ENCODE data around the gene NME9.

Gene NME9

DNA sequence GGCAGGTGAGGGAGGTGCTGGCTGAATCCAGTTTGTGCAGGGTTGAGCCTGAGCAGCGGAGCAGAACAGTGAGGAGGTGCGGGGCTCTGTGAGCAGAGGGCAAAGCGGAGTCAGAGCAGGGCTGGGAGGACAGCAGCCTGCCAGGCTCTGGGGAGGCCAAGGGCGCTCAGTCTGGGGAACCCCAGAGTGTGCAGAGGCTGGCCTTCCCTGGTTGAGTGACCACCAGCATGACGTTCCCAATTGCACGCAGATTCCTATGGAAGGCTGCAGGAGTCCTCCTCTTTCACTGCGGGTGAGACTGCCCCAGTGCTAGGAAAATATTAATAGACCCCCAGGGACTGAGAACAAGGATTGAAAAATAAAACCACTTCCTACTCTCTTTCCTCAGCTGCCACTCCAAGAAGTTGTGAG is 31.9 kb upstream of the NME9 start:
- no peak for DNase-seq

DNA sequence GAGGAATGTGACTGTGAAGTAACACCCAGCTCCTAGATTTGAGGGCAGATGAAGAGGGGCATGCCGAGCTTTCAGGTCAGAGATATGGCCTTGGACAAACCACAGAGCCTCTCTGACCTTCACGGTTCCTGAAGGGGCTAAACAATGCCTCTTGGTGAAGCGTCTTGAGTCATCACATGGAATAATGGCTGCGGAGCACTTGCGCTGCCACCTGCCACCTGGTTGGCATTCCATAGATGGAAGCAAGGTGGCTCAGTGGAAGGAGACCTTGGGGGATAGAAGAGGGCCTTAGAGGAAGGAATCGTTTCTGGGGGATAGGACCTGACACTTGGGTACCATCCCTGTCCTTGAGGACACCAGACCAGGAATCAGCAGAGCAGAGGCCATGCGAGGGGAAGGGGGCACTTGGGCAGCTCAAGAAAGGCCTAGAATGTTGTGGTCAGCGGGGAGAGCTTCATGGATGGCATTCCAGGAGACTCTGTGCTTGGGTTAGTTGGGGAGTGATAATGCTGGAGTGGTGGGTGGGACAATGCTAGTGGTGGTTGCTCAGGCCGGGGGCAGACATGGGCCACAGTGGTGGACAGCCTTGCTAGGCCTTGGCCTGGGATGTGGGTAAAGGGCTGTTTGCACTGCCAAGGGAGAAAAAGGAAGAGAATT is 31.3 kb upstream of the NME9 start:
- no peak for DNase-seq

DNA sequence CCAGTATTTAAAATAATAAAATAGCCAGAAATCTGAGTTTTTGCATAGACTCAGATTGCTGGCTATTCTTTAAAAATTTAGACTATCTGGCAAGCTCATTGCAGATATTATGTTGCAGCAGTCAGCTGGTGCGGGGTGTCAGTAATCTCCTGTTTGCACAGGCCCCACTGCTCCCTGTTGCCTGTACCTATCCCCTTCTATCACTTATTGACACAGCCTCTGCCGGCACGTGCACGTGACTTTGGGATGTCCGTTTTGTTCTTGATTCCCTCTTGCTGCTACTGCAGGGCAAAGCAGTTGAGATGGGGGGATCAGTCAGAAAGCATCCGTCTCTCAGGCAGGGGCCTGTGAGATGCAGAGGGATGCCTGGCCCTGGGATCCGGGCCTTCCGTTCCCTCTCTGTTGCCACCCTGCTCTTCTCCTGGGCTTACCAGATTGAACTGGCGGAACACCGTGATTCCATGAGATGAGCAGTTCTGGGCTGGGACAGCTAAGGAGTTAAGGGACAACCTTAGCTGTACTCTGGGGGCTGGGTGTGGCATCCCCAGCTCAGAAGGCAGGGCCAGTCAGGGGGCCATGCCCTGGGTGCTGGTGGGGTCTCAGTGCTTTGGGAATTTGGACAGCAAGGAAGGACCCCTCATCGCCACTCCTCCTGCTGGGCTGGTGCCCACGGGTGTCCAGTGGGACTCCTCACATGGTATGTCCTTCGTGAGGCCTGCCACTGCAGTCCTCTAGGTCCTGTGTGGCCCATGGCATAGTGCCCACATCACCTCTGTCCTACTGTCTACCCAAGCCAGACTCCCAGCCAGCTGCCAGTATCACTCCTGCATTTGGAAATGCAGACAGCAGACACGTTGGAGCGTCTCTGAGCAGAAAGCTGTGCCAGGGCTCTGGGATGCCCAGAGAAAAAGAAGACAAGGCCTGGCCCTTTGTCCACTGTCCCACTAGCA is 30.5 kb upstream of the NME9 start:
- no peak for DNase-seq

DNA sequence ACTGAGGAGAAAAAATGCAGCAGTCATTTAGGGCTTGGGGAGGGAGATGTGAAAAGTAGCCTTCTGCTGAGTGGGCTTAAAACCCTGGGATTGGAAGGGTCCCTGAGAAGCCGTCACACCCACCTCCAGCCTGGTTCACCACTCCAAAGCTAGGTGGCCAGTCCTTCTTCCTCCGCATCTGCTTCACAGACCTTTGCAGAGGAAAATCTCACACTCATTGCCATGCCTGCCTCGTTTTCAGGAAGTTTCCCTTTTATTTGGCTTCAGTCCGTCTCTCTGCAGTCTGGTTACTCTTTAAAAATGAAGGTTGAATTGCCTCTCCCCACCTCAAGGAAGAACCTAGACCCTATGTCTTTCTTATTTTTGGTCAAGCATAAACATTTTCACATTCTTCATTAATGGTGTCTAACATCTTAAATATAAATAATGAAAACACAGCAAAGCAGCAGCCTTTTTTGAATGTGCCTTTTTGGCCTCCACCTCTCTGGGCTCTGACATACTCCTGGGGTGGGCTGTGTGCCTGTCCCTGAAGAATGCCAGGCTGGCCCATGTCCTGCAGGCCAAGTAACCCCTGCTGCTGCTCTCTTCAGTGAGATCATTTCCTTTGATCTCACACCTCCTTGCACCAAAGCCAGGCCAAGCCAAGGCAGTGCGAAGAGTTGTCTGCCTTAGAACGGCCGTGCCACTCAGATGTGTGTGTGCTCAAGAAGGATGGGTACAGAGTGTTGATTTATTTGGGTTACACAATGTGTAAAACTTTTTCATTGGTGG is 29.7 kb upstream of the NME9 start:
- DNase-seq = no peak

DNA sequence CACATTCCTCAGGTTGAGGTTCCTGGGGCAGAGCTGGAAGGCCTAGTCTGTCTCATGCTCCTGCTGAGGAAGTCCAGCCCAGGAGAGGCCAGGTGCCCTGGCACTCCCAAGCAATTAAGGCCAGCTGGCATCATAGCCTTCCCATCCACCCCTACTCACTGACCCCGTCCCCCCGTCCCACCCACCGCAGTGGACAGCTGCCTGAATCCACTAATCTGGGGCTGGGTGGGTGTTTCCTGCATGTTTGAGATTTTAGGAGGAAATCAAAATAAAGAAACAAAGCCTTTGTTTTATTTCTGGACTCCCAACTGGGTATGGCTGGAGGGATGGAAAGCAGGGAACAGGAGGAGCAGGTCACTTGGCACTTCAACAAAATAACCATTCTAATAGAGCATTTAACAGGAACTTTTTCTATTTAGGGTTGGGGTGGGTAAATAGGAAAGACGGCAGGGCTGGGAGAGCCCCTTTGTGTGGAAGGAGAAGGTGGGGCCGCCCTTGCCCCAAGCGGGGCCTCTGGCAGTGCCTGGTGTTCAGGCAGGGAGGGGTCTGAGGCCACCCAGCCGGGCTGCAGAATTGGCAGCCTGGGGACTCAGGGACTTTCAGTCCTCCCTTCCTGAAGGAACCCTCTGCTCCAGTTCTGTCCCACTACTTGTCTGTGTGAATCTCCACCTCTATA is 27.2 kb upstream of the NME9 start:
- DNase-seq = no peak

DNA sequence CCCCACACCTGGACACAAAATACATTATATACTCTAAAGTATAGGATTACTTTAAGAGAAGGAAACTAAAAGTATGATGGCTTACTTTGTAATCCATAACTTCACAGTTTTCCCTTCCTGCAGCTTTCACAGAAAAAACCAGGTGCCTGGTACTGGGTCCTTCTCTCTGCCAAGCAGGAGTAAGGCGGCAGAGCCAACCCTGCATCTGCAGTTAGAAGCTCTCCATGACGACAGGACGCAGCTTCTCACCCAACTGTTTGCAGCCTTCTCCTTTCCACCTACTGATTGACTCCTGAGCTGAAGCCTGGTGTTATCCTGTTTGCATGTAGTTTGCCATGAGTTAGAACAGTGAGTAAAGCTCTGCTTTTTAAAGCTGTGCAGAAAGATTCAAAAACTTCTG is 25.4 kb upstream of the NME9 start:
- no peak for DNase-seq

DNA sequence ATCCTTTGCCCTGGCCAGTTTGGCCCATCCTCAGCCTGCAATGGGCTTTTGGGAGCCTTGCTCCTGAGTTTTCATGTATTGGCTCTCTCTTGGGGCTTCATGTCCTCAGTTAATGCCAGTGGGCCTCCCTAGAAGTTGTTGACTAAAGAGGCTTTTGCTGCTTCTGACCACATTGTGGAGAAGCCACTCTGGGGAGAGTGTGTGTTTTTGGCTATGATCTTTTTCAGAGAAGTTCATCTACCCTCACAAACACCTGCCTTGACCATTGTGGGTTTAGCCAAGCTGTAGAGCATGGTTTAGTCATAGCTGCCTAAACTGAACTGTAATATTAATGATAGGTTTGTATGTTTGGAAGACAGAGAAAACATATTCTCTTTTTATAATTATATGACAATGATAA is 24.7 kb upstream of the NME9 start:
- DNase-seq = no peak

DNA sequence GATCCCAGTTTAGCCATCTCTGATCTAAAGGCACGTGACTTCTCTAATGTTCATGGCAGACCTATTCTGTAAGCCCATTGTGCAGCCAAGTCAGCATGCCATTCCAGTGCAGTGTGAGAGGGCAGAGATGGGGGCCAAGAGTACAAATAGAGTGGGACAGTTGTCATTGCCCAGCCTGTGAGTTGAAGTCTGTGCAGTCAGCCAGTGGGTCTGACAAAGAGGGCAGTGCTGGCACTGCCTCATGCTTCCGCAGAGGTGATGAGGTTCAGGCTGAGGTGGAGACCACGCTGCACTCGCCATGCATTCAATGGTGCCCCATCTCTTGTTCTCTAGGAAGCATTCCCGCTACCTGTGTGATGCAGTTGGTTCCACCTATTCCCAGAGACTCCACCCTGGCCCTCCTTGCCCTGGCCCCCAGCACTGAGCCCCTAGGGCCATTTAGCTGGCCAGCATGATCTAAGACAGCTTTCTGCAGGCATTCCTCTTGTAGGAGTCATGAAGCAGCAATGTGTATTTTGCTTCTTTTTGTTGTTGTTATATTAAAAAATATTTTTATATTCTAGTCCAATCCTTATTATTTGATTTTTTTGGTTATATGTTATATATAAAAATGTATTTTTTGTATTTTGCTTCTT is 22.4 kb upstream of the NME9 start:
- DNase-seq = no peak

DNA sequence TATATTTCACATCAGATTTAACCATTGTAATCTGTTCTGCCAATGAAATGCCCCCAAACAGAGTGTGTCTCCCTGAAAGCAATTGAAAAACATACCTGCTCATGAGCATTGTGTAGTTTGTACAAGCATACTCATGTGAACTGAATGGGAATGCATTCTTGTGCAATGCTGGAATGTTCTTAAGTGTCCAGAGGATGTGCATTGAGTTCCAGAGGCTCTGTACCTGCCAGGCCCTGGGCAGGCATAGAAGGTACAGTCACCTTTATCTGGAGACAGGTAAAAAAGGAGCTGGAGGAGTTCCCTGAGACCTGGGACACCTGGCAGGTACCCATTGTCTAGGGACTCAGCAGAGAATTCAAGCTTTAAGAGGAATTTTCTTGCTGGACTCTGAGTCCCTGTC is 21.5 kb upstream of the NME9 start:
- DNase-seq = no peak

DNA sequence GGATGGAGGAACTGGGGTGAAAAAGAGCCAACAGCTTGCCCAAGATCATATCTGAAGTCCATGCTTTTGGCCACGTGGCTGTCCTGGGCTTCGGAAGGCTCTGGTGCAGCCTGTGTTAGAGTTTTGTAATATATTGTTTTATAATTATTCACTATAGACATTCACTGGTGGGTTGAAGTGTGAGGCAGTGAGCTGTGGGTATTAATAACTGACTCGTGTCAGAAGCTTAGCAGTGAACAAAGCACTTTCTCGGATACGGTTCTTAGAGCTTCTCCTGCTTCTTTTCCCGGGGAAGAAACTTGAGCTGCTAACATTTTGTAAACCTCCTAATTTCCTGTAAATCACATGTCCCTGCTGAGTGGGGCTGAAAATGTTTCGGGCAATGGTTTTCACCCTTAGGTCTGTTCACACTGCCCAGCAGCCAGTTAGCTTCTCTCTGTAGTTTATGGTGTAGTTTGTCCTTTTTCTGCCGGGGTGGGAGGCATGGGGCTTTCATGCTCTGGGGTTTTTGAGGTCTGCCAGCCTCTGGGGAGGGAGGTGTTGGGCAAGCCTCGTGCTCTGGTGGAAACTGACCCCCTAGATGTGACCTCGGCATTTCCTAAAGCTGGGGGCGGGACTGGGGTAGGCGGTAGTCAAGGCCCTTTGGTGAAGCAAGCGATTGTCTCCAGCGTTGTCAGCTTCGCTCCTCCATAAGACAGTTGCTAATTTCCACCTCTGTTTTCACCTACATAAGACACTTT is 20.4 kb upstream of the NME9 start:
- DNase-seq = no peak

DNA sequence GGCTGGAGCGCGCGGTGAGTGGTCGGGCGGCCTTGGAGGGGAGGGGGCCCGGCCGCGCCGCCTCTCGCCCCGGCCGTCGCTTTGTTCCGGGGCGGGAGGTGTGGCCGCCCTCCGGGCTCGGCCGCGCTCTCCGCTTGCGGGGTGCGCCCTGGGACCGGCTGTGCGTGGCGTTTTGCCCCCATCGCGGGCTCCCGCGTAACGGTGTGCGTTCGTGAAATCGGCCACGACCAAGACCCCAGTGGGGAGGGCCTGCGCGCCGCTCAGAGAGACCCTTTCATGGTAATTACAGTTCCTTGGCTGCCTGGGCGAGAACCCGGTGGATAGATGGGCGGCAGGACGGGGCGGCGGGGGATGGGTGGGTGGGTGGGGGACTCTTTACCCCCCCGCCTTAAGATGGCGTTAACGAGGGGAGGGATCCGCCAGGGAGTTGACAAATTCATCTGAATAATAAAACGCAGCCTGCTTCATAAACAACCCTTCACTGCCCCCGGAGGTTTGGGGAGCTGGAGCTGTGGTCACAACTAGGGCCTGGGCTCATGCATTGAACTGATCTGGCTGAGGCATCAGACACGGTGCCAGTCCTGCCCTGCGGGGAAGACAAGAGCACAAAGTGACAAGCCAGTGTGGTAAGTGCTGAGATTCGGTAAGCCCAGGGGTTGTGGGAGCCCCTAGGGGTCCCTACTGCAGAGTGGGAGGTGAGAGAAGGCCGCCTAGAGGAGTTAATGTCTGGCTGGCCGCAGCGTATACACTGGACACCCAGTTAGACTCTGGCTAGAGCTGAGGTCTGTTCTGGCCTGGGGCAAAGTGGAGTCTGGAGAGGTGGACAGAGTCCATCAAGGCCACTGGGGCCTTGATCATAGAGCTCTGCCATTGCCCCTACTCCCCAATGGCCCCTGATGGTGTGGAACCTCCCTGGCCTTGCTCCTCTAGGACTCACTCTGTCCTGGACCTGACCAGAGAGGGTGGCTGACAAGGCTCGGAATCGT is 19.4 kb upstream of the NME9 start:
- no peak for DNase-seq

DNA sequence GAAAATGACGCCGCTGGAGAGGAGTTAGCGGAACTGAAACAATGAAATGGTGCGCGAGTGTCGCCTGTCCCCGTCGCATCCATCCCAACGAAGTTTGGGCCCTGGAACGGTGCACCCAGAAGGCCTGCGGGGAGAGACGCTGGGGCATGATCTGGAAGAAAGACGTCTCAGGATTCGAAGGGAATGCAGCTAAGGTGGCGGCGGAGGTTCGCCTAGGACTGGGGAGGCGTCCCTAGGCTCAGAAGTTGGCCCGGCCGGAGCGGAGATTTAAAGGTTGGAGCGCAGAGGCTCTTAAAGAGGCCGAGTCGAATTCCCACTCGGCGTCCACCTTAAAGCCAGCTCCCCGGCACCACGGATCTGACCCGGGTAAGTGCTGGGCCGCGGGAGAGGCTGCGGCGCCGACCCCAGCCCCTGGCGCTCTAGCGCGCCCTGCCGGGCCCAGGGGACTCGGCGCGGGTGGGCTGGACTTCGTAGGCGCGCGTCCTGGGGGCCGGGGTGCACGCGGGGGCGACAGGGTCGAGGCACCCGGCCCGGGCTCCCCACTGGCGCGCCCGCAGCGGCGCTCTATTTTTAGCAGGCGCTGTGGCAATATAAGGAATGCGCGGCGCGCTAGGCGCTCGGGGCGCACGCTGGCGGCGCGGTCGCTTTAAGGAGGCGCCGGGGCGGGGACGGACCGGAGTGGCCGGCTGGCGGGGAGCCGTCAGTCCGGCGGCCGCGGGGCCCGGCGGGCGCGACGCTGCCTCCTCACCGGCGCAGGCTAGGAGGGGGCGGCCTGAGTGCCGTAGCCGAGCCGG is 18.5 kb upstream of the NME9 start, which contains the start of gene MRAS:
MRAS (plus strand) TSS at position 620 of the 794 bp plus-strand sequence. CDS start 24,305 bp downstream, outside the sequence.
- peak; percentile 30 for DNase-seq

DNA sequence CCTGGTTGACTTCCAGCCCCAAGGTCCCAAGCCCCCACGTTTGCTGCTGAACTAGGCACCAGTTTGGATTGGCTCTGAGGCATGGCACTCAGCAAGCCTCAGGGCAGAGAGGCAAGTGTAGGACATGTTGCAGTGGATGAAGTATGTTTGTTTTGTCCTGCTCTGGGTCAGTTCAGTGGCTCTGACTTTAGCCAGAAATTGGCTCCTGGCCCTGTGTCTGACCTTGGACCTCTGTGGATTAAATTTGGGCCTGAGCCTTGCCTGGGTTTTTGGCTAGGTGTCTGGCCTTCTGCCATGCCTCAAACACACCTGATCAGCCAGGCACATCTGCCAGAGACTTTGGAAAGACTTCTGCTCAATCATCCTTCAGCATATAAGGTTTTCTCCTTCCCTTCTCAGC is 15.1 kb upstream of the NME9 start:
- DNase-seq = no peak

DNA sequence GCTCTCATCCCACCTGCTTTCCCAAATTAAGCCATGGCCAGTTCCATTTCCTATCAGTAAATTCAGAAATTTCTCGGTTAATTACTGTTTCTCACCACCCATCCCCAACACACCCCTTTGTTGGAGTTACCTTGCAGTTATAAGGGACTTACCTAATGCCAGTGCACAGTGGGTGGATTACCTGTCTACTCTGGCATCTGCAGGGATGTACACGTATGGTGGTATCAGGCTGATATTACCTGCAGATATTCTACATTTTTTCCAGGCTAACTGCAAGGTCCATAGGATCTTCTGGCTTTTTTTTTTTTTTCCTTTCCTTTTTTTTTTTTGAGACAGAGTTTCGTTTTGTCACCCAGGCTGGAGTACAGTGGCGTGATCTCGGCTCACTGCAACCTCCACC is 10.9 kb upstream of the NME9 start:
- DNase-seq = no peak

DNA sequence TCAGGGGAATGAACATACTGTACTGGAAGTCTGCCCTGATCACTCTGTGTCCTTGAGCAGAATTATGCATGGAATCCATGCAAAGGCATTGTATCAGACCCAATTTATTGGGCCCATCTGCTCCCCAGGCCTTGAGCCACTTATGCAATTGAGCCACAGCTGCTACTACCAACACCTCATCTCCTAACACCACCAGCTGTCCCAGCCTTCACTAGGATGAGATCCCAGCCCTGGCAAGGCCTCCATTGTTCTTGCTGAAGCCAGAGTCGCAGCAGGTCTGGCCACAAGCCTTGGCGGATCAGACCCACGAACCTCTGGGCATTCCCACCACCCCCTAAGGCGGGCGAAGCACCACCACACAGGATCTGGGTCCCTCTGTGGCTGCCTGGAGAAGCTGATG is 9.2 kb upstream of the NME9 start:
- no peak for DNase-seq

DNA sequence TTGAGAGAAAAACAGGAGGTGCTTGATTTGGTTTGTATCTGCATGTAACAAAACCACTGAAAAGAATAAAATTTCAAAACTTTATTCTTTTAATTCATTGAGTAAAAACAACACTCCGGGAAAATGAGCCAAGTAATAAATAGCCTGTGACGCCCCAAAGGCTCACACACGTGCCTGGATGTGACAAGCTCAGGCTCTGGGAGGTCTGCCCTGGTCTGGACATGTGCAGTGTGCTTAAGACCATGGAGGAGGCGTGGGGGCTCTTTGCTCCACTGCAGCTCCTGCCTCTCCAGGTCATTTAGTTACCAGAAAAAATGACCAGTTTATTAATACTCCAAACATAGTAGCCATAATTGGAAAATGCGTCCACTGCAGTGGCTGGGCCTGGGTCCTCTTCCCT is 8.6 kb upstream of the NME9 start:
- DNase-seq = no peak

DNA sequence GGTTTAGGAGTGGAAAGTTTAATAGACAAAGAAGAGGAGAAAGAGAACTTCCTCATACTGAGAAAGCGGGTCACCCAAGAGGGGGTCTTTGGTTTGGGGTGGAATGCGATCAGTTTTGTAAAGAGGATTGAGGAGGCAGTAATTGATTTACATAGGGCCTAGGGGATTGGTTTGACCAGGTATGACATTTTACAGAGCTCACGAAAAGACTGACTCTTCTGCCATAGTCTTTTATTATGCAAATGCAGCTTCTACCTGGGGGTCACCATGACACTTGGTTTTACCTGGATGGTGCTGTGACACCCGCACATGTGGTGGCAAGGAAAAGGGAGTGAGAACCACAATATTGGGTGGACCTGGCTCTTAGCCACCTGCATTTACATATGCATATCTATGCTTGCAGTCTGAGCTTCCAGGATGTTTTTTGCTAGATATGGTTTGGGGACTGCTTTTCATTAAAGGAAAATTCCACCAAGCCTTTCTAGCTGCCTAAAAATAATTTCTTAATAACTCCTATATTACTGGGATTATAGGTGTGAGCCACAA is 6.9 kb upstream of the NME9 start:
- no peak for DNase-seq

DNA sequence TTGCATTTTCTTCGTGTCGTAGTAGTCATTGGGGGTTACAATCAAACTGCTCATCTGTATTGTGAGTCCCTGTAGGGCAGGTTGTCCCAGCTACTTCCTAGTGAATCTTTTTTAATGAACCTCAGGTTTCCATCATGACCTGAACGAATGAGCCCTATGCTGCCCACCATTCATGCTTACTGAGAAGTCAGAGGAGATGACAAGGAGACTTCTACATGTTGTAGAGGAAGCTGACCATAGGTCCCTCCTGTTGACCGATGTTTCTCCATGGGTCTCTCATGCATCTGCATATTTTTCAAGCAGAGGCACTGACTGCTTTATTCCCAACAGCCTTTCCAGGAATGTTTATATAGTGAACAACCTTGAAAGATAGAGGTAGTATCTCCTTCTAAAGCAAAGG is 5.0 kb upstream of the NME9 start:
- DNase-seq = no peak

DNA sequence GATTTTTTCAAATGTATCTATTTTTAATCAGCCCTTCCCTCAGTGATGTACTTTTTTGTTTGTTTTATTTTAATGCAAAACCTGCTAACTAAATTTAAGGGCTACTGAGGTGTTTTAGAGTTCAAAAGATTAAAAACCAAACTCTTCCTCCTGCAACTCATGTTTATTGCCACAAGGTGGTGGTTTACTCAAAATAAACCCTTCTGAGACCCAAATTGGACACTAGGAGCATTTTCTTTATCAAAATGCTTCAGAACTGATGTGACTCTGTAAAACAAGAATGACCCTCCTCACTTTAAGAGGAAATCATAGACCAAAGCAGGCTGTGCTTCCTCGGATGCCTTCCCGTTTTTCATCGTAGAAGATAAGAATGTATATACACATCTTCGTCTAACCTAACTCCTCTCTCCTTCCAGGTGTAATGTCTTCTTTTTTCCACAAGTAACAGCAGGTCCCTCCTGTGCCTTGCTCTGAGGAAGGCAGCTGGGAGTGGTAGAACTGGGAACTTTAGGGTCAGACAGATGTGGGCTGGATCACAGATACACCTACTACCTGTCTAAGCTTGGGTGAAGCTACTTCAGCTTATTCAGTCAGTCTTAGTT is 2.9 kb upstream of the NME9 start:
- no peak for DNase-seq
